K562 (cell line): Measurements from ENCODE around the gene DNAJC17.

Experiments used
- PCBP1 ChIP-seq: fragments of 200-400 bp; formaldehyde crosslinking; IDR thresholded peaks from 2 replicates; pipeline ENCODE4 v1.6.1; 2018; ENCODE audit warnings: mild to moderate bottlenecking, low read depth, low read length; ENCODE audit not compliant: poor library complexity, severe bottlenecking
- PKNOX1 ChIP-seq: fragments of 450-650 bp; IDR thresholded peaks from 2 replicates; pipeline ENCODE4 v1.6.1; 2016
- POLR2AphosphoS5 ChIP-seq: IDR thresholded peaks from 2 replicates; pipeline ENCODE4 v1.6.1; 2011; ENCODE audit warnings: mild to moderate bottlenecking, low read depth, low read length, moderate library complexity; ENCODE audit not compliant: control insufficient read depth, insufficient read depth
- RBM34 ChIP-seq: fragments of 200-400 bp; formaldehyde crosslinking; IDR thresholded peaks from 2 replicates; pipeline ENCODE4 v1.6.1; 2018; ENCODE audit warnings: low read length, borderline replicate concordance; ENCODE audit not compliant: insufficient read depth
- SAFB2 ChIP-seq: fragments of 200-400 bp; formaldehyde crosslinking; IDR thresholded peaks from 2 replicates; pipeline ENCODE4 v1.6.1; 2018; ENCODE audit warnings: borderline replicate concordance, low read length, low read depth, moderate library complexity; ENCODE audit not compliant: severe bottlenecking

GRCh38 chr15:40789999-40790398 is 17.3 kb downstream of the DNAJC17 start:
- TF ChIP-seq PCBP1: no peak
- no peak for TF ChIP-seq POLR2AphosphoS5
- no peak for TF ChIP-seq PKNOX1
- TF ChIP-seq RBM34: no peak
- TF ChIP-seq SAFB2: no peak
